SU-DHL-6 (cell line): ENCODE results near the gene LYPD3.

Experiments
- EZH2phosphoT487 ChIP-seq: fragments of 200-600 bp; sonication (generic), shearing (Covaris generic); conservative IDR thresholded peaks from 2 replicates; pipeline ENCODE4 v1.6.1; 2018; ENCODE audit warnings: mild to moderate bottlenecking, antibody characterized with exemption, low read length, moderate library complexity, mixed read lengths
- TF ChIP-seq, protein P1 (sequence below): fragments of 200-600 bp; sonication (generic); IDR thresholded peaks from one replicate; pipeline ENCODE4 v1.5.1; 2017; ENCODE audit warnings: antibody characterized with exemption, mild to moderate bottlenecking, low read length, moderate library complexity; ENCODE audit not compliant: insufficient read depth, poor library complexity, severe bottlenecking

DNA sequence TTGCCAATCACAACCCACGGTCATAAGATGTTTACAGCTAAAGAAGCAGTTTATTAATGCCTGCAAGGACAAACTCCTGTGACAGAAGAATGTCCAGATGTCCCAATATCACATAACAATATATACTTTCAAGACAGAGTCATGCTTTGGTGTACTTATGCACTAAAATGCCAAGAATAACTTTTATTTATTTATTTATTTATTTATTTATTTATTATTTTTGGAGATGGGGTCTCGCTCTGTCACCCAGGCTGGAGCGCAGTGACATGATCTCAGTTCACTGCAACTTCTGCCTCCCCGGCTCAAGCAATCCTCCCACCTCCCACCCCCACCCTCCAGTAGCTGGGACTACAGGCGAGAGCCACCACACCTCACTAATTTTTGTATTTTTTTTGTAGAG is 41.6 kb downstream of the LYPD3 start:
- TF ChIP-seq, protein P1, sequence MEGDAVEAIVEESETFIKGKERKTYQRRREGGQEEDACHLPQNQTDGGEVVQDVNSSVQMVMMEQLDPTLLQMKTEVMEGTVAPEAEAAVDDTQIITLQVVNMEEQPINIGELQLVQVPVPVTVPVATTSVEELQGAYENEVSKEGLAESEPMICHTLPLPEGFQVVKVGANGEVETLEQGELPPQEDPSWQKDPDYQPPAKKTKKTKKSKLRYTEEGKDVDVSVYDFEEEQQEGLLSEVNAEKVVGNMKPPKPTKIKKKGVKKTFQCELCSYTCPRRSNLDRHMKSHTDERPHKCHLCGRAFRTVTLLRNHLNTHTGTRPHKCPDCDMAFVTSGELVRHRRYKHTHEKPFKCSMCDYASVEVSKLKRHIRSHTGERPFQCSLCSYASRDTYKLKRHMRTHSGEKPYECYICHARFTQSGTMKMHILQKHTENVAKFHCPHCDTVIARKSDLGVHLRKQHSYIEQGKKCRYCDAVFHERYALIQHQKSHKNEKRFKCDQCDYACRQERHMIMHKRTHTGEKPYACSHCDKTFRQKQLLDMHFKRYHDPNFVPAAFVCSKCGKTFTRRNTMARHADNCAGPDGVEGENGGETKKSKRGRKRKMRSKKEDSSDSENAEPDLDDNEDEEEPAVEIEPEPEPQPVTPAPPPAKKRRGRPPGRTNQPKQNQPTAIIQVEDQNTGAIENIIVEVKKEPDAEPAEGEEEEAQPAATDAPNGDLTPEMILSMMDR = no peak
- no peak for TF ChIP-seq EZH2phosphoT487
